Measurements from ENCODE around the gene PLEKHA7.
"Not testable (repeated sequence)": the region's sequence is repeated elsewhere in the genome, so short reads cannot be mapped to it uniquely, and the experiment has no call there.

The PLEKHA7 gene

DNA sequence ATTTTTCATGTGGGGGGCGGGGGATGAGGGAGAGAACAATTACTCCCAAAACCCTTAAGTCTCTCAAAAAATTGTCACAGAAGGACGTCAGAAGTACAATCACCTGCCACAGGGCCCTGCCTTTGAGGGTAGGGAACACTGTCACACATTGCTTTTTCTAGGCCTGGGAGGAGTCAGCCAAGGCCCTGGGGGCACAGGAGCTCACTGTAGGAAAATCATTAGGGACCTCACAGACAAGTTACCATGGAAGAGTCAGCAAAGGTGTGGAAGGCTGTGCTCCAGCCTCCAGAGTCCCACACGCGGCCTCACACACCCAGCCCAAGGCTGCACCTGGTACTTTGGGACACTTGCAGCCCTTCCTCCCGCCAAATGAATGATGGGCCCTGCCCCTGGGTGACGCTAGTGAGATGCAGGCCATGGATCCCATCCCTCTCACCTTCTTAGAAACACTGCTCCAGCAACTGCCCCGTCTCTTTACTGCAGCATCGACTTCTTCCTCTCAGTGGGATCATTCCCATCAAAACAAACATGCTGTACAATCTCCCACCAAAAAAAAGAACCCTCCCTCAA is 3.3 kb downstream of the PLEKHA7 start:
- no peak for DNase-seq

DNA sequence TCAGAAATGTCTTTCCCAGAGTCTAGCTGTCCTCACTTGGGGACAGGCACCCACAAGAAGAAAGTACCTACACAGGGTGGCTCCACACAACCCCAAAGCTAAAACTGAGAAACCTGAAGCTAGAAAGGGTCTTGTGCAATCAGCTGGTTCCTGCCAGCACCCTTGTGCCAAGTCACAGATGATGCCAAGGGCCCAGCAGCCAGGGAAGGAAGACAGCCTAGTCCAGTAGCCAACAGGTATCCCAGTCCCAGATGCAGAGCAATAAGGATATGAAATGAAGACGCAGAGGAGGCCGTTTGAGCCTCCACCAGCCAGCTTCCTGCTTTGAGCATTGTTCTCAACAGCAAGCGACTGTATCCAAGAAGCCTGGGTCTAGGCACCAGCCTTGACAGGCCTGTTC is 6.1 kb downstream of the PLEKHA7 start:
- DNase-seq: no peak

DNA sequence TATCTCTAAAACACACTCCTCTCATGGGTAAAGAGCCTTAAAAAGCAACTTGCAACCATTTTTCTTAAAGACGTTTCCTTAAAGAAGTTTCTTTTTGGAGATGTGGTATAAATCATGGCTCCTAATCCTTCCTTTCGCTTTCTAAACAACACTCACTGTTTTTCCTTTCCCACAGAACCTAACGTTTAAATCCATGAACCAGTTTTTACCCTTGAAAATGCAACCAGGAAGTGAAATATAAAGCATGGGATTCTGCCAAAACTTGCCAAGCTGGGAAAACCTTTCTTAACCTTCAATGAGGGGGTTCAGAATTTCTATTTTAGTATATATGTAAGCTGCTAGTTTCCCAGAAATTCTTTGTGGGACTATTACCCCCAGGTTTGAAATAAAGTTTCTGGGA is 8.6 kb downstream of the PLEKHA7 start:
- no peak for DNase-seq

DNA sequence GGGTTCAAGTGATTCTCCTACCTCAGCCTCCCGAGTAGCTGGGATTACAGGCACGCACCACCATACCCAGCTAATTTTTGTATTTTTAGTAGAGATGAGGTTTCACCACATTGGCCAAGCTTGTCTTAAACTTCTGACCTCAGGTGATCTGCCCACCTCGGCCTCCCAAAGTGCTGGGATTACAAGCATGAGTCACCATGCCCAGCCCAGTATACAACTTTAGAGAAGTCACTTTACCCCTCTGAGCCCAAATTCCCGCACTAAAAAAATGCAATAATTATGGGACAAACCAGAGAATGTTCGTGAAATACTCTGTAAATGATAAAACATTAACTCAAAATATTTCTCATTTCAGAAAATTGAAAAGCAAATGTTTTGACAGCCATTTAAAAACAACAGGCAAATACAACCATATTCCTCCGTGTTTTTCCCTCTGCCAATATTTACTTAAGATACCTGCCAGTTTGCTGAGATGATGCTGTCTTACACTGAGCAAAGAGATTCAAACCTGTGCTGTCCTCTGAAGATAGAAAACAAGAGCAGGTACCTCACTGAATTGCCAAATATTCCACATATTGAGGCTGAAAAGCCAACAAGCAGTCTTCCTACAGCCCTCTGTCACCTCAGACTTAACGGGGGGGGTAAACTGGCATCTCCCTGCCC is 9.6 kb downstream of the PLEKHA7 start:
- DNase-seq: no peak

DNA sequence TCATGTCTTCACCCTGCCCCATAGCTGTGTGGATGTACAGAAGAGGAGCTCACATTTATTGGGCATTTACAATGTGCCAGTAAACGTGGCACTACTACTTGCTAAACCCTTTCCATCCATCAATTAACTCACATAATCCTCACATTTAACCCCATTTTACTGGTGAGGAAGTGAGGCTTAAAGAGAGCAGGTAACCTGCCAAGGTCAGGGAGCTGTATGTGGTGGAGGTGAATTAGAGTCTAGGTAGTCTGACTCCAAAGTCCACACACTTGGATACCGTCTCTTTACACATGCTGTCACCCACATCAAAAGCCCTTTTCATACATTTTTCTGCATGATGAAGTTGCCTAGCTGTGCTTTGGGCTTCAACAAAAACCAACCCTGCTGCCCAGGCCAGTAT is 10.8 kb downstream of the PLEKHA7 start:
- no peak for DNase-seq

DNA sequence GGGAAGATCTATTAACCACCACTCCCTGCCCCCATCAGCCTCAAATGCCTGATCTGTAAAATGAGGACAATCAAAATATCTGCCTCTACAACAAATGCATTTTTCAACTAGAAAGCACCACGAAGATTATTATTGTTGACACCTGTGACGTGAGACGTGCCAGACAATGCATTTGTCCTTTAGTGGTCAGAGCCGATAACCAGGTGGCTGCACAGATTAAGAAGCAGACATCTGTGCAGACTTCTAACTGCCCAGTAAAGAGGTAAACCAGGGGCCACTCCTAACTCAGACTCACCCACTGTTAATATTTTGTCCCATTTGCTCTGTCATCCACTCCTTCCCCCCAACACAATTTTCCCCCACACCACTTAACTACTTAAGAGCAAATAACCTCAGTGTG is 11.7 kb downstream of the PLEKHA7 start:
- DNase-seq: no peak

DNA sequence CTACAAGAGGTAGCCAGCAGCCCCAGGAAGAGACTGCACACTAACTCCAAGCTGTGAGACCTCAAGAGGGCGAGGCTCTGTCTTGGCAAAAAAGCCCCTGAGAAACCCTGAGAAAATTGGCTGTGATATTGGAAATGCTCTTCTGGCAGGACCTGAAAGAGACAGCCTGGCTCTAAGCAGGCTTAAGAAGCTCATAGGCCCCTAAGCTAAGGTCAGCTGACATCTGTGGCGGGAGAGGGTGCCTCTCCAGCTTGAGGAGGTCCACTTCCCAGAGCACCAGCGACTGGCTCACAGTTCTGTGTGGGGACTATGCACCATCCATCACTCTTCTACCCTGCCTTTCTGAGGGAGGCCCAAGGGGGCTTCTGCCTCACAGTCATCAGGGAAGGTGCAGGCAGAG is 12.4 kb downstream of the PLEKHA7 start:
- no peak for DNase-seq

DNA sequence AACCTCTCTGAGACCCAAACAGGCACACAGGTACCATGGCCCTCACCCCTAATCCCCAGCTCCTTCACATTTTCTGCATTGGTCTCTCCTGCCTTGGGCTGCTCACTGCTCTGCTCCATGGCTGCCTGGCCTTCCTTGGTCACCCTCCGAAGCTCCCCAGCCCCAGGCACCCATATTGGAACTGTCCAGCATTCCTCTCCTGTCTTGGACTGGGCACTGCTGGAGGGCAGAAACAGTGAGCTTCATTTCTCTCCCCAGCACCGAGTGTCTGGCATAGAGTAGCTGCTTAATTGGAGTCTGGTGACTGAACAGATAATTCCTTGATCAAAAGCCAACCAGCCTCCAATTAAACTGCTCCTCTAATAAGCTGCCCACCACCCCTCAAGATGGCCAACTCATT is 13.2 kb downstream of the PLEKHA7 start:
- no peak for DNase-seq

DNA sequence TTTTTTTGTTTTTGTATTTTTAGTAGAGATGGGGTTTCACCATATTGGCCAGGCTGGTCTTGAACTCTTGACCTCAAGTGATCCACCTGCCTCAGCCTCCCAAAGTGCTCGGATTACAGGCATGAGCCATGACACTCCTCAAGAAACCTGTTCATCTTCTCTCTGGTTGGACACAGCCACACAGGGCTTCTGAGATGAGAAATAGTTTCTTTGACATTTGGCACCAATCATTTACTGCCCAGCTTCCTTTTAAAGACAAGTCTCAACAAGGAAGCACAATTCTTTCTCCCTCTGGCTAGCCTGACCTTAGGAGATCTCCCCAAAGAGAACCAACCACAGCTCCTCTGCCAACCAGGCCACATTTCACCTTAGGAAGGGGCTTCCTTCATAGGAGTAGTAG is 14.0 kb downstream of the PLEKHA7 start:
- not testable (repeated sequence) for DNase-seq

DNA sequence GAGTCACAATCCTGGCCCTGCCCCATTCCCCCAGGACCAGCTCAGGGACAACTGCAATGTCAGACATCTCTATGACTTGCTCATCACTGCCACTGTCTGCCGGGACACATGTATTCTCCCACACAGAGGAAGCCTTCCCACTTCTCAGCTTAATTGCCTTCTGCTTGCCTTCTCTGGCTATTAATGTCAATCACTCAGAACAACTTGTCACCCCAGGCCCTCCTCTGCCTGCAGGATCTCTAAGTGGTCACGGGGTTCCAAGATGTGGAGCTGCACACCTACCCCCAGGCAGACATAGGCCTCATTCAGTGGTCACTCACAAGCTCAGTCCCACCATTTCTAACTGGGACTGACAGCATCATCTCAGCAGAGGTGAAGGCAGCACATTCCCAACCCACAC is 15.1 kb downstream of the PLEKHA7 start:
- no peak for DNase-seq

DNA sequence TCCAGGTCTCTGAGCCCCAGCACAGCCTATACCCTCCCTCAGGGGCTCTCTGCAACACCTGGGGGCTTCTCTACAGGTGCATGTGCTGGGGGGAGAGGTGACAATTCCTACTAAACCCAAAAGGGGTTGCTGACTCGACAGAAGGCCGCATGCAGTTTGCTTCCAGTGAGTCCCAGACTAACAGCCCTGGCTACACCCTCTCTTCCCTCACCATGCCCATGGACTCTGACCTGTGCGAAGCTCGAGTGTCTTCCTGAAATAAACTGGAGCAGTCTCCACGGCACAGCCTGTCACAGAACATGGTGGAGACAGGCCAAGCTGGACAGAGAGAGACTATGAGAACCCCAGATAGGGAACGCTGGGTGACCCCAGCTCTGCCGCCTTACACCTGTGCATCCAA is 16.6 kb downstream of the PLEKHA7 start:
- no peak for DNase-seq

DNA sequence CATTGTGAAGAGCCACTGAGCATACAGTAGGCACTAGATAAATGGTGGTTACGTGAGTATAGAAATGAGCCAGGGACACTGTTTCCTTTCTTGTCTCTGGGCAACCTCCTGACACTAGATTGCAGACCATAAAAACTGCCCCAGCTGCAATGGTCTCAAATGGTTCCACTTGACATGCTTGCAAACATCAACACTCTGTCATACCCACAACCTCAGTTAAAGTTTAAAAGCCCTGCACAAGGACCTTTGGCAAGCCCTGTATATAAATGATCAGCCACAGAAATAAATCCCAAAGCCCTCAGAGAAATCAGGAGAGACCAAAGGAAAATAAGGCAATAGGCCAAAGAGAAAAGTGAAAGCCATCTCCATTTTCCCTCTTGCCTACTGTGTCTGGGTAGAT is 20.7 kb downstream of the PLEKHA7 start:
- no peak for DNase-seq

DNA sequence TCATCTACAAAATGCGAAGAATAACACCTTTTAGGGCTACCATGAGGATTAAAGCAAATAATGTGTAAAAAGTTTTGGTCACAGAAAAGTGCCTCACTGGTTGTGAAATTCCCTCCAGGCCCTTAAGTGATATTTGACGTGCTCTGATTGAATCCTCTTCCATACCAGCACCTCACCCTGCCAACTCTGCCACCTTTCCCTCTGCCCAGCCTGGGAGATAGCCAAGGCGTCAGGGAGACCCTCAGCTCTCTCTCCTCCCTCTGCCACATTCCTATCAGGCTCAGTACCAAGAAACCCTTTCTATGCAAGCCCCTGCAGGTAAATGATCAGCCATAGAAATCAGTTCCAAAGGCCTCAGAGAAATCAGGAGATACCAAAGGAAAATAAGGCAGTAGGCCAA is 21.4 kb downstream of the PLEKHA7 start:
- no peak for DNase-seq

DNA sequence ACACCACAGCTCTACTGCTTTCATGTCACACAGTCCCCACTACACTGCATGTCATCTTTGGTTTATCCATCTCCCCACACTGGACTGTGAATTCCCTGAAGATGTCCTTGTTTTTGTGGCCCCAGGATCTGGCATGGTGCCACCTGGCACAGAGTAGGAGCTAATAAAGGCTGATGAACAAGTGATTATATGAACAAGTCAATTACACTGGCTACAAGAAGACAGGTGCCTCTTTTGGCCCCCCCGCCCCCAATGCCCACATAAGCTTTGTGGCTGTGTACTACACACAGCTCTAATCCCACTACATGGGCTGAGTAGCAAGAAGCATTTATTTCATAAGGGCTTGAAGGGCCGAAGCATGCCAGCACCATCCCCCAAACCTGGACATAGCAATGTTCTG is 24.7 kb downstream of the PLEKHA7 start:
- no peak for DNase-seq

DNA sequence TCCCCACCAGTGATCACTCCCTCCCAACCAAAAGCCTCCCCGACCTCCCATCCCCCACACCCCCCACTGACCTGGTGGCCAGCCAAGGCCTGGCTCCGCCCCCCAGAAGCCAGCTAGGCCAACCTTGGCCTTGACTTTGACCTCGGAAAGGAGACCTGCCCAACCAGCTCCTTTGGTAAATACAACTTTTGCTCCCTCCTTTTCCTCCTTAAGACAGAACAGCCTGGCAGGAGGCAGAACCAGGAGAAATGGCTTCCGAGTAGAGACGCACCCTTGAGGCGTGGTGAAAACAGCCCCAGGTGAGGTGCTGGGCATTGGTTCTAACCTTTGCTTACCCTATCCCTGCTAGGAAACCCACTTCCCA is 27.0 kb downstream of the PLEKHA7 start:
- no peak for DNase-seq

DNA sequence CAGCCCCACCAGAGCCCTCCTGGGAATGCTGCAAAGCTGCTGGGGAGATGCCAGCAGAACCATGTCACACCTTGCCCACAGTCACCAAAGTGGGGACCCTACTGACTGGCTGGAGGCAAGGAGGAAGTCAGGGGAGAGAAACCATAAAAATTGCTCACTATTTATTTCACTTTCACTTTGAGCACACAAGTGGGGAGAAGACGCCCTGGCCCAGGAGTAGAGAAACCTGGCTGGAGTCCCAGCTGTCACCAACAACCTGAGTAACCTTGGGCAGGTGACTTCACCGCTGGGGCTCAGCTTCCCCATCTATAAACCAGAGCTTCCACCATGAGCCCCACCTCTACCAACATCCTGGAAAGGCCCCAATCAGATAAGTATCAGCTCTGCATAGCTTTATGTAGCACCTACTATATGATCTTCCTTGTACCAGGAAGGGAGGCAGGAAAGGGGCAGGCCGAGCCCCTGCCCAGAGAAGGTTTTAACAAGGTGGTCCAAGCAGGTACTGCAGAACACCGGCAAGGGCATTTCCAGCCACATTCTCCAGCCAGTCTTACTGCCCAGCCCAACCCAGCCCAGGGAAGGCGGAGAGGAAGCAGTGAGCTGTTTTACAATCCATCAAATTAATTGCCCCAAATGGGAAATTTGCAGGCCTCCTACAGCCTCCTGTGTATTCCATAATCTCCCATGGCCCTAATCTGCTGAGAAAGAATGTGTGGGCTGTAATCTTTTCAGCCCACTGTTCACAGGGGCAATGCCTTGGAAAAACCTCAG is 27.6 kb downstream of the PLEKHA7 start:
- DNase-seq: no peak

DNA sequence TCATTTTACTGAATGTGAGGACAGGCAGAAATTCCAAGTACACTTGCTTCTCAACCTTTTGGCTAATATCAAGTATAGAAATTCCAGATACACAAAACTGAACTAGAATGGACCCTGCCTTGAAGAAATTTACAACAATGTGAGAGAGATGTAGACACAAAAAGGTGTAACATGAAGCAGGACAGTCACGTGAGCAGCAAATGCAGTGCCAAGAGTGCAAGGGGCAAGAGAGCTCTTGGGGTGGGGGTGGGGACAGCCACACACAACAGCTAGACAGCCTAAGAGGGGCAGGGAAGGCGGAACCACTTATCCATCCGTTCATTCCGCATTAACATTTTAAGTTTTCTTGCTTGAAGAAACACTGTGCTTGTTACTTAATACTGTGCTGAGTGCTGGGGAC is 28.9 kb downstream of the PLEKHA7 start:
- no peak for DNase-seq

DNA sequence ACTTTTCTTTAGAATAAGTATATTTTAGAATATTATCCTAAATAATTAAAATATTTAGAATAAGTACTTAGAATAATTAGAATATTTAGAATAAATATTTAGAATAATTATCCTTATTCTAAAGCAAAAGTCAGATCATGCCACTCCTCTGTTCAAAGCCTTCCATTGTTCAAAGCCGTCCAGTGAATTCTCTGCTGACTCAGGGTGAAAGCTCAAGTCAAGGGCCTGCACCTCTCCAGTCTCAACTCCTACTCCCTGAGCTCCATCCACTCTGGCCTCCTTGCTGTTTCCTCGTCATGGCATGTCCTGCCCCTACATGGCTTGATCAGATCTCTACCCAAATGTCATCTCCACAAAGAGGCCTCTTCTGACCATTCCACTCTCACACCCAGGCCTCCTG is 30.0 kb downstream of the PLEKHA7 start:
- DNase-seq: no peak

DNA sequence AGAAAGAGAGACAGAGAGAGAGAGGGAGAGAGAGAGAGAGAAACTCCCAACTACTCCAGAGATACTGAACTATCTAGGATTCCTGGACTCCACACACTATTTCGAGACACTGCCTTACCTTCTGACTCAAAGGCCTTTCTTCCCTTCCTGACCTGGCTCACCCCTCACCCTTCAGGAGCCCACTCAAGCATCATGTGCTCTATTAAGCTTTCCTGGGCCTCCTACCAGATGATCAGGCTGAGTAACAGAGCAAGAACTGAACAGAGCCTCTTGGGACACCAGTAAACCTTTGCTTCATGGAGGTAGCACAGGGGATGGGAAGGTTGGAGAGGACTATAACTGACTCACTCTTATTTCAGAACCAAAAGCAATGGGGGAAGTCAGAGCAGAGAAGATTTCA is 31.4 kb downstream of the PLEKHA7 start:
- DNase-seq: peak; percentile 39

DNA sequence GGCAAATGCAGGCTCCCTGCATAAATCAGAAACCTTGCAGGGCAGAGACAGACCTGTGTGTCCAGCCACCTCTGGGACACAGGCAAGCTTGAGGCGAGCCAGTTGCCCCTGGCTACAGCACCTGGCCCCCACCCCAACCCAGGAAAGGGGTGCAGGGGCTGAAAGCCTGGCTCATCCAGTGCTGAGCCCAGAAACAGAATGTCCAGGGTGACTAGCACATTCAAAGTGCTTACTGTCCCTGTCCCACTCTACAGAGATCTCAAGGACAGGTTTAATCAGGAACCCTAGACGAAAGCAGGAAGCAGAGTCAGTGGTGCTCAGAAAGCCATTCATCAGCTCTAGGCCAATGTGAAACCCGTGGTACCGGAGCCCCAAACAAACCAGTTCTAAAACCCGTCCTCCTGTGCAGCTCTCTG is 31.9 kb downstream of the PLEKHA7 start:
- DNase-seq: no peak

DNA sequence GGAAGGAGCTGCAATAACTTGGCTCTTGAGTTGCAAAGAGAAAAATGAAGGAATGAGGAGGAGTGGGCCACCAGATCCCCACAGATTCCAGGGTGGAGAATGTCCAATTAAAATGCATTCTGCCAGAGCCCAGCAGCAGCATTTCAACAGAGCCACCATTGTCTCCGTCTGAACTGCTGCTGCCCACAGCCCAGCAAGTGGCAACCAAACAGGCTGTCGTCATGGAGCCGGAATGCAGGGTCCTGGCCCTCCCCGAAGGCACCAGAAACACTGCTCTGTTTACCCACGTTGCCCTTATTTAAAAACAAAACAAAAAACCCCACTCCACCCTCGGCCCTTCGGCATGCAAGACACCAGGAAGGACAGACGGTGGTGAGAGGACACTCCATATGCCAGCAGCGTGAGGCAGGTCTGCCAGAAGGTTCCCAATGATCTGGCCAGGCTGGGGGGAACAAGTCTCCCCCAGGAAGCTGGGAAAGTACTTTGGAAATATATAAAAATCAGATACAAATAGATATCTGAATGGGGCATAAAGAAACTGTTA is 32.5 kb downstream of the PLEKHA7 start:
- peak; percentile 88 for DNase-seq

DNA sequence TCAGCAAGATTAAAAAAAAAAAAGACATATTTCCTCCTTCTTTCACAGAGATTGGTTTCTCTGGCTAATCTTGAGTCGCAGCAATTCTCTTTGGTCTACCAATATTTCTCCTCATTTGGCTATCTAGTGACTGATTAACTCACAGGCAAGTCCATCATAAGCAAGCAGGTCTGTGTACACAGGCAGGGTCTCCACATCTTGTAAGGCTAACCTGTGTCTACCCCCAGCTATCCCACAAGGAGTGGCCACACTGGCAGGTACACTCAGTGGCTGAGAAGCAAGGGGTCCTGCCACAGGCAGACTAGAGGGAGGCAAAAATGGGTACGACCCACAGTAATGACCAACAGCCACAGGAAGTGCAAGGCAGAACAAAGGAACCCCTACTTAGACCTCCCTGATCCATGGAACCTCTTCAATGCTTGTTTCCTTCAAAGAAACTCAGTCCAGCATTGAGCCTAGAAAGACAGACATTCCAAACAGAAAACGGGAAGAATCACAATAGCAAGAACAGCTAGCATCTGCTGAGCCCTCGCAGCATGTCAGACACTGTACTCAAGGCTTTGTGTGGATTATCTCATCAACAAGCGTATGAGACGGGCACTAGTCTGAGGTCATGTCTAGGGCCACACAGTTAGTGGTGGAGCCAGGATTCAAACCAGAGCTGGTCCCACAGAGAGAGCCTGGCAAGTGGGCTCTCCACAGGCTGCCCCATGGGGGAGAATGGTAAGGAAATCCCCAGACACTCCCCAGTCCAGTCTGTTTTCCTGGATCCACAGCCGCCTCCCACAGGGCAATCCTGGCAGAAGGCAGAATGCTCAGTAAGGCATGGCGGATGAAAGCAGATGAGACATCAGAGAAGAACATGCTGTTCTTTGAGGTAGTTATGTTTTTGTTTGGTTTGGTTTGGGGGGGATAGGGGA is 34.3 kb downstream of the PLEKHA7 start:
- peak; percentile 37 for DNase-seq

DNA sequence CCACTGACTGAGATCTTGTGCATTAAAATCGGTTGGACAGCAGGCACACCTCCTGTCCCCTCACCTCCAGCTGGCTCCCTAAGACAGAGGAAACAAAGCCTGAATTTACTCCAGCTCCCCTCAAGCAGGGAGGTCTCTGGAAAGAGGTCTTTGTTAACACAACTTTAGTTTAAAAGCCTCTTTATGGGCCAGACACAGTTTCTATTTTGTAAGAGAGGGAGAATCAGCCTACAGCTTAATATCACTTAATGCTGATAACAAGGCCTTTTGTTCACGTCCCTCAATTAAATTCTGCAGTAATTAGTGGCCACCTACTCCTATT is 36.3 kb downstream of the PLEKHA7 start:
- DNase-seq: peak; percentile 70

All from eye (tissue), 1 donor.